WERI-Rb-1 (cell line): ENCODE measurements around the gene HOXD11.
A peak's percentile ranks its signal among the peaks of the same experiment; 100 is the strongest.

ENCODE experiments used
- DNase-seq: peaks from one replicate; pipeline ENCODE4 v3.0.0-alpha.2; 2020
- H3K27ac ChIP-seq: fragments of 250-450 bp; sonication (Bioruptor Pico); 2 replicates; pipeline ENCODE4 v1.5.1; 2020; ENCODE audit warnings: mild to moderate bottlenecking, moderate library complexity
- H3K27me3 ChIP-seq: fragments of 250-450 bp; sonication (Bioruptor Pico); 2 replicates; pipeline ENCODE4 v1.5.1; 2021; ENCODE audit warnings: mild to moderate bottlenecking, low read depth, moderate library complexity; ENCODE audit not compliant: insufficient read depth, severe bottlenecking
- H3K36me3 ChIP-seq: fragments of 250-450 bp; sonication (Bioruptor Pico); 2 replicates; pipeline ENCODE4 v1.5.1; 2020; ENCODE audit warnings: mild to moderate bottlenecking, moderate library complexity
- H3K4me3 ChIP-seq: 2 replicates; pipeline ENCODE4 v1.5.1; 2011; ENCODE audit warnings: low read depth, mild to moderate bottlenecking, control low read depth, low read length
- H3K9me3 ChIP-seq: fragments of 250-450 bp; sonication (Bioruptor Pico); 2 replicates; pipeline ENCODE4 v1.5.1; 2021; ENCODE audit warnings: mild to moderate bottlenecking, moderate library complexity; ENCODE audit not compliant: severe bottlenecking
- CTCF ChIP-seq: IDR thresholded peaks from 2 replicates; pipeline ENCODE4 v1.5.1; 2011; ENCODE audit warnings: low read depth, mild to moderate bottlenecking, control low read depth, inconsistent platforms, low read length

The HOXD11 gene

GRCh38 chr2:176106581-176107539, at the start of gene HOXD11:
Gene HOXD11, plus strand, starts transcription at chr2:176107280. Its CDS starts 76 bp downstream, at chr2:176107356.
- H3K4me3 ChIP-seq, result no peak within 1 kb of the TSS
- no peak within 1 kb of the TSS for H3K27ac ChIP-seq
- TF ChIP-seq CTCF, result no peak
- H3K27me3 ChIP-seq, result peaks cover 89% of the 10 kb centered on the region
- no peaks in the 10 kb centered on the region for H3K36me3 ChIP-seq
- H3K9me3 ChIP-seq, result peaks cover 7% of the 10 kb centered on the region
- no peak for DNase-seq

GRCh38 chr2:176063958-176064357, 43.1 kb upstream of the HOXD11 start:
- no peak overlapping the region for H3K4me3 ChIP-seq
- peaks cover 12% of the 10 kb centered on the region for H3K9me3 ChIP-seq
- no peak for TF ChIP-seq CTCF
- H3K27me3 ChIP-seq, result peaks cover 6% of the 10 kb centered on the region
- DNase-seq, result peak; percentile 39
- H3K27ac ChIP-seq, result no peak overlapping the region
- no peaks in the 10 kb centered on the region for H3K36me3 ChIP-seq

GRCh38 chr2:176066645-176067588, 40.2 kb upstream of the HOXD11 start:
- Histone ChIP-seq H3K9me3 (peaks cover 12% of the 10 kb centered on the region), H3K36me3 (no peaks in the 10 kb centered on the region), H3K27me3 (peaks cover 11% of the 10 kb centered on the region), H3K27ac (no peak overlapping the region), H3K4me3 (no peak overlapping the region)
- no peak for TF ChIP-seq CTCF
- DNase-seq, result no peak

GRCh38 chr2:176067589-176068418, 39.3 kb upstream of the HOXD11 start:
- DNase-seq, result no peak
- no peak for TF ChIP-seq CTCF

GRCh38 chr2:176068419-176068832, 38.7 kb upstream of the HOXD11 start:
- H3K36me3 ChIP-seq, result no peaks in the 10 kb centered on the region
- H3K27me3 ChIP-seq, result peaks cover 25% of the 10 kb centered on the region
- peaks cover 12% of the 10 kb centered on the region for H3K9me3 ChIP-seq
- no peak overlapping the region for H3K4me3 ChIP-seq
- H3K27ac ChIP-seq, result no peak overlapping the region
- no peak for TF ChIP-seq CTCF
- DNase-seq, result no peak

More at GRCh38 chr2:176067589-176068418, 39.3 kb upstream of the HOXD11 start:
- peaks cover 19% of the 10 kb centered on the region for H3K27me3 ChIP-seq
- H3K27ac ChIP-seq, result no peak overlapping the region
- H3K4me3 ChIP-seq, result no peak overlapping the region
- peaks cover 12% of the 10 kb centered on the region for H3K9me3 ChIP-seq
- H3K36me3 ChIP-seq, result no peaks in the 10 kb centered on the region
